ENCODE measurements around the gene APCDD1L.

Gene APCDD1L

DNA sequence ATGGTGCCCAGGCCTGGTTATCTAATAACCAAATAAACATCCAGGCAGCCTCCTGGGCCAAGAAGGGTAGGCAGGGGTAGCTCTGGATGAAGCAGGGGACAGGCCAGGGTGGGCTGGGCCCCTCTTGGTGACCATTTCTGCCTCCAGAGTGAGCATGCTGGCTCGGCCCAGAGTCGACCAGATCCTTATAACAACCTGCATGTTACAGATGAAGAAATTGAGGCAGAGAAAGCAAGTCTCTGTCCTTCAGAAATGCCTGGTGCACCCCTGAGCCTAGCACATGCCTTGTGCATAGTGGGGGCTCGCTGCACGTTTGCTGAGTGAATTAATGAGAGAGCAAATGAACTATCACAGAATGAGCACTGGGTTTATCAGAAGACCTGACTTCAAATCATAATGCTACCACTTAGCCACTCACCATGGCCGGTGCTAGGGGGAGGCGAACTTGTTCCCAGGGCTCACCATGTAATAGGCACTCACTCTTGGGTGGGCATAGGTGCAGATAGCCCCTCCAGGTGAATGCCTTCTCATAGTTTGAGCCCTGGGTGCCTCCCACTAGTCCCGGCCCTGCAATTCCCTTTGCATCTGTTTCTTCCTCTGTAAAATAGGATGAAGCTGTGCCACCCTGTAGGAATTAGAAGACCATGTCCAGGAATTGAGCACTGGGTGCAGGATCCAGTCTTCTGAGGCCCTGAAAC lies 3.8 kb upstream of the APCDD1L start:
- ChIA-PET POLR2A (ENCODE audit: low non-redundant PET) (interaction anchor here (0.6 kb wide), 1 partner anchor 368 kb away, joined by 3 read pairs; no protein-coding TSS in a partner anchor), CTCF (interaction anchor here (0.5 kb wide), 1 partner anchor 63 kb away, joined by 4 read pairs; no protein-coding TSS in a partner anchor)
- H3K27ac ChIP-seq, result no peak overlapping the region
- no peak for DNase-seq (ENCODE audit: low spot score)
- TF ChIP-seq, protein P1, sequence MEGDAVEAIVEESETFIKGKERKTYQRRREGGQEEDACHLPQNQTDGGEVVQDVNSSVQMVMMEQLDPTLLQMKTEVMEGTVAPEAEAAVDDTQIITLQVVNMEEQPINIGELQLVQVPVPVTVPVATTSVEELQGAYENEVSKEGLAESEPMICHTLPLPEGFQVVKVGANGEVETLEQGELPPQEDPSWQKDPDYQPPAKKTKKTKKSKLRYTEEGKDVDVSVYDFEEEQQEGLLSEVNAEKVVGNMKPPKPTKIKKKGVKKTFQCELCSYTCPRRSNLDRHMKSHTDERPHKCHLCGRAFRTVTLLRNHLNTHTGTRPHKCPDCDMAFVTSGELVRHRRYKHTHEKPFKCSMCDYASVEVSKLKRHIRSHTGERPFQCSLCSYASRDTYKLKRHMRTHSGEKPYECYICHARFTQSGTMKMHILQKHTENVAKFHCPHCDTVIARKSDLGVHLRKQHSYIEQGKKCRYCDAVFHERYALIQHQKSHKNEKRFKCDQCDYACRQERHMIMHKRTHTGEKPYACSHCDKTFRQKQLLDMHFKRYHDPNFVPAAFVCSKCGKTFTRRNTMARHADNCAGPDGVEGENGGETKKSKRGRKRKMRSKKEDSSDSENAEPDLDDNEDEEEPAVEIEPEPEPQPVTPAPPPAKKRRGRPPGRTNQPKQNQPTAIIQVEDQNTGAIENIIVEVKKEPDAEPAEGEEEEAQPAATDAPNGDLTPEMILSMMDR (conservative IDR thresholded peaks at IDR 0.05; ENCODE audit: low read depth), result no peak

DNA sequence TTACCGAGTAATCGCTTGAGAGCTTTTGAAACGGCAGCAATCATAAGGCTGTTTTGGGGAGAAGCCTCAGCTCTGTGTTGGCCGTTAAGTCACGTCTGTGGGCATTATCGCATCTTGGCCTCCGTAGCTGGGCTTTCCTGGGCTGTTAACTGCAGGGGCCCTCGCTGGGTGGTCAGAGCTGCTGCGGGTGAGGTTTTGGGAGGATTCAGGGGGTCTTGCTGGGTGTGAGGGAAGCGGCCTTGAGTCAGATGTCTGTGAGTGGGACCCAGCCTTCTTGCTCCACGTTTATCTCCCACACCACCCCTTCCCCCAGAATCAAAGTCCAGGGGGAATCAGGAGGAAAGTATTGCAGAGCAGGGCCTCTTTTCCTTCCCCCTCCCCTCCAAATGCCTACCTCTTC lies 3.2 kb upstream of the APCDD1L start:
- TF ChIP-seq, protein P1 (conservative IDR thresholded peaks at IDR 0.05; ENCODE audit: low read depth), result no peak
- no peak for DNase-seq (ENCODE audit: low spot score)
- H3K27ac ChIP-seq, result no peak overlapping the region
- POLR2A ChIA-PET (ENCODE audit: low non-redundant PET), result no interaction called here
- CTCF ChIA-PET, result no interaction called here

DNA sequence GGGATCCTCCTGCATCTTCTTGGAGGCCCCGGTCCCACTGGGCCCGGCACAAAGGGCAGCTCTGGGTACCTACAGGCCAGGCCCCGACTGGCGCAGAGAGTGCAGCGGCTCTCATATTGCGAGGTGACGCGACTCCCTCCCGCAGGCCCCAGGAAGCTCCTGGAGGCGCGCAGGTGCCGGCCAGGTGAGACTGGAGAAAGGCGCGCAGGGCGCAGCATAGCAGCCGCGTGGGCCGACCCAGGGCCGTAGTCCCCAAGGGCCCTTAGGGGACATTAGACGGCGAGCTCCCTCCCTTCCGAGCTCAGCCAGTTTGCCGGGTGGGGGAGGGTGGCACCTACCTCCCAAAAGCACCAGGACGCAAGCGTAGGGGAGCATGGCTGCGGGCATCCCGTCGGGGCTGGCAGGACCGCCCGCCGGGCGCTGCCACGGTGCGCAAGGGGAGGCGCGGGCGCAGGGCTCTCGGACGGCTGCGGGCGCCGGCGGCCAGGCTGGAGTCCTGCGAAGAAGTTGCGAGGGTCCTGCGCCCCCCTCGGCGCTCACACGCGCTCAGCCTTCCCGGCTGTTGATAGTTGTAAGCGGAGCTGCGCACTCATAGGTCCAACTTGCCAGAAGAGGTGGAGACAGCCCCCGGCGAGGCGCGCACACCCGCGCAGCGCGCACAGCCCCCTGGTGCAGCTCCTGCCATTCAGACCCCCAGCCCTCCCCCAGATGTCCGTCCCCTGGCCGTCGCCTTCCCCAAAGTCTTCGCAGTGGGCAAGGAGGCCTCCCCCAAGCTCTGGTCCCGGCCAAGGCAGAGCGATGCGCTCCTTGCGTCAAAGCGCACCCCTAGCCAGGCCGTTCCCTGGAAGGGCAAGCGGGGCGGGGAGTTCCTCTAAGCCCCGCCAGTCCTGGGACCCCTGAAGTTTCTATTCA lies 622 bp downstream of the APCDD1L start:
- ChIA-PET POLR2A (ENCODE audit: low non-redundant PET) (no interaction called here), CTCF (interaction anchor here (0.7 to 1.2 kb wide), 7 partner anchors 11 to 275 kb away, joined by 3 to 5 read pairs (median 3); partner anchors contain the start of gene VAPB)
- TF ChIP-seq, protein P1 (conservative IDR thresholded peaks at IDR 0.05; ENCODE audit: low read depth), result no peak
- DNase-seq (ENCODE audit: low spot score), result peak; percentile 38
- no peak overlapping the region for H3K27ac ChIP-seq

DNA sequence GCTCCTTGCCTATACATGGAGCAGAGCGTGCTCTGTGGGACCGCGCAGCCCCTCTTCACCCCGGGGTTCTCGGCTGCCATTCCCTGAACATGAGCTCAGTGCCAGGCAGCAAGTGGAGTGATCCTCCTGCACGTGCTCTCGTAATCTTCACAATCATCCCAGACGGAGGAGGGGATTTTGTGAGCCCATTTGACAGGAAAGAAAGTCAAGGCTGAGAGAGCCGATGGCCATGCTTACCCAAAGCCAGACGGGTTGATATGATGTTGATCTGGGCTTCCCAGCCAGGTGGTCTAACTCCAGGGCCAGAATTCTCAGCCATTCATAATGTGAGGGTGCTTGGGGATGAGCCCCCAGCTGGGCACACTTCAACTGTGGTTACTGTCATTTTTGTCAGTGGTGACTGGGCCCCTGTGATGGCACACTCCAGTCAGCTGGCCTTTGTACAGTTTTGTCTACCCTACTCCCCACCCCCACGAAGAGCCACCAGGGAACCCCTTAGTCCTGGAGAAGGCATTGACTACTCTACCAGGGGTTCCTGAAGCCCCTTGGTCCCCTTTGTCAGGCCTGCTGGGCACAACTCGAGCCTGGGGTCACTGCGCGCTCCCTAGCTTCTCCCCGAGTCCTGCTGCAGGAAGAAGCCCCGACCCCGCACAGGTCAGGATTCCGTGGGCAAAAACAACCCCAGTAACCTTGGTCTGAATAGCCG lies 1.5 kb downstream of the APCDD1L start:
- ChIA-PET POLR2A (ENCODE audit: low non-redundant PET) (no interaction called here), CTCF (interaction anchor here (0.7 to 0.9 kb wide), 2 partner anchors 79 to 266 kb away, joined by 4 to 5 read pairs; no protein-coding TSS in a partner anchor)
- no peak overlapping the region for H3K27ac ChIP-seq
- no peak for DNase-seq (ENCODE audit: low spot score)
- TF ChIP-seq, protein P1 (conservative IDR thresholded peaks at IDR 0.05; ENCODE audit: low read depth), result no peak

DNA sequence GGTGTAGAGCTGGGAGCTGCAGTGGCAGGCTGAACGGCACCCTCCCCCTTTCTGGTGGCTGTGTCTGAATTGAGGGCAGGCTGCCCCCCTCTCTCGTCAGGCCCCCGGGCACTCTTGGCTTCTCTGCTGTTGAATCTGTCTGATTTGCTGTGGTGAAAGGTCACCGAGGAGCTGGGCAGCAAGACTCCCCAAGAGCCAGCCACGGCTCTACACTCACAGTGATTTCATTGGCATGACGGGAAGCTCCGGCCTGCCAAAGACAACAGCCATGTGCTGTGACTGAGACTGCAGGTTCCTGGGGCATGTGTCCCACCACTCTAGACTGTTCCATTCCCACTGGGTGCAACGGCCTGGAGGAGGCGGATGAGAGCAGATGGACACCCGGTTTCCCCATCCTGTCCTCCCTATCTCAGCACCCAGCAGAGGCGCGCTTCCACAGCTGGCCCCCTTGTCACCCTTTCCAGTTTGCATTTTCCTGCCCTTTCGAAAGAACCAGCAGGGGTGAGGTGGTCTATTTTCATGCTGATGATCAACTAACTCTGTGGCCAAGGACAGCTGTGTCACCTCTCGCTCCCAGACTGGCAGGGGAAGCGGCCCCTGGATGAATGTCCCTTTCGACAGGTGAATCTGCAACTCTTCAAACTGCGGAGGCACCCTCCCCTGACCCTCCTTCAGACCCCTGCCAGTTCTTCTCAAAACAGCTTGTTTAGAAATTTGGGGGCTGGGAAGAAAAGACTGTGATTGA lies 2.2 kb downstream of the APCDD1L start:
- ChIA-PET CTCF (interaction anchor here (0.8 kb wide), 1 partner anchor 106 kb away, joined by 3 read pairs; no protein-coding TSS in a partner anchor), POLR2A (ENCODE audit: low non-redundant PET) (no interaction called here)
- H3K27ac ChIP-seq, result no peak overlapping the region
- no peak for DNase-seq (ENCODE audit: low spot score)
- TF ChIP-seq, protein P1 (conservative IDR thresholded peaks at IDR 0.05; ENCODE audit: low read depth), result no peak

Measured in RWPE1 (cell line).